ENCODE data around the gene UCN3.

- TF ChIP-seq EP300 (IDR thresholded peaks at IDR 0.05; ENCODE audit: borderline replicate concordance in 1 of 2, low read depth in 1 of 2, low read length in 1 of 2) (no peak), RXRA (IDR thresholded peaks at IDR 0.05; ENCODE audit: borderline replicate concordance, low read depth) (no peak), CTCF (IDR thresholded peaks at IDR 0.05) (no peak), EZH2phosphoT487 (IDR thresholded peaks at IDR 0.05; ENCODE audit: borderline replicate concordance, low read depth) (no peak), MAX (IDR thresholded peaks at IDR 0.05; ENCODE audit: low read depth) (no peak), FOSL2 (IDR thresholded peaks at IDR 0.05; ENCODE audit: borderline replicate concordance, low read depth) (no peak), POLR2AphosphoS5 (IDR thresholded peaks at IDR 0.05; ENCODE audit: low read depth, low read length) (no peak), MXI1 (IDR thresholded peaks at IDR 0.05; ENCODE audit: low read depth, low read length) (no peak), RFX5 (IDR thresholded peaks at IDR 0.05; ENCODE audit: low read length) (no peak), TAF1 (IDR thresholded peaks at IDR 0.05; ENCODE audit: borderline replicate concordance, low read depth, low read length) (no peak), GABPA (IDR thresholded peaks at IDR 0.05; ENCODE audit: low read depth) (no peak)
Observed at GRCh38 chr10:5370493-5371352, 6.0 kb downstream of the UCN3 start.

Measured in SK-N-SH (cell line).